ENCODE results near the gene SMTNL1. TPM values are rescaled to one million over a fixed set of nuclear protein-coding genes. Genes with fewer than 3 reads are reported as not detected.

Gene SMTNL1
- total and polyA plus RNA-seq, 7 experiments from 2014 or later: 0.28 to 0.44 TPM; not detected in 5

GRCh38 chr11:57493507-57494503 is 43.6 kb upstream of the SMTNL1 start:
- Mint-ChIP-seq H3K27ac (peak overlapping the region in 1 of 9 donors; percentile 5), H3K9me3 (no peaks in the 10 kb centered on the region), H3K27me3 (peaks cover 0 to 3% (median 0%) of the 10 kb centered on the region in 5 donors), H3K4me1 (peaks cover 0 to 11% (median 0%) of the 10 kb centered on the region in 7 donors), H3K36me3 (peaks cover 0 to 30% (median 18%) of the 10 kb centered on the region in 5 donors), H3K4me3 (no peak overlapping the region)
- Histone ChIP-seq H3K27ac (ENCODE audit: low read depth, low read length) (no peak overlapping the region), H3K36me3 (ENCODE audit: control insufficient read depth in 2 of 3, insufficient read depth in 3 of 3, low read length in 3 of 3) (peaks cover 0 to 17% (median 0%) of the 10 kb centered on the region in 3 experiments), H3K9me3 (ENCODE audit: control insufficient read depth in 2 of 3, low read length in 3 of 3) (no peaks in the 10 kb centered on the region), H3K27me3 (ENCODE audit: control insufficient read depth in 2 of 2, insufficient read depth in 2 of 2, low read length in 2 of 2) (no peaks in the 10 kb centered on the region), H3K4me3 (ENCODE audit: low read length) (no peak overlapping the region), H3K4me1 (ENCODE audit: control insufficient read depth in 2 of 2, insufficient read depth in 2 of 2, low read length in 2 of 2) (peaks cover 0 to 3% of the 10 kb centered on the region in 2 donors)
- ATAC-seq: peak; percentile 89
- intact Hi-C loops (cut with micrococcal nuclease): loop anchor here (1.0 to 10.0 kb wide), 8 partner anchors 20 to 1031 kb away; partner anchors contain the start of gene UBE2L6 (in 1 of the 2)
- peak; percentile 51 to 77 (median 67) for DNase-seq
- CTCF ChIA-PET: interaction anchor here (0.5 to 14.7 kb wide), 31 partner anchors 8 to 1664 kb away, joined by 3 to 286 read pairs (median 5); partner anchors contain the start of genes RTN4RL2, SLC43A1, TIMM10 and UBE2L6
- POLR2A ChIA-PET: interaction anchor here (0.5 to 1.5 kb wide), 11 partner anchors 10 to 157 kb away, joined by 3 to 11 read pairs (median 5); partner anchors contain the start of genes SLC43A1 and TIMM10

GRCh38 chr11:57496109-57496820 is 41.1 kb upstream of the SMTNL1 start:
- Mint-ChIP-seq H3K4me3 (no peak overlapping the region), H3K9me3 (no peaks in the 10 kb centered on the region), H3K4me1 (peaks cover 0 to 17% (median 6%) of the 10 kb centered on the region in 7 donors), H3K36me3 (peaks cover 0 to 18% (median 7%) of the 10 kb centered on the region in 5 donors), H3K27me3 (no peaks in the 10 kb centered on the region), H3K27ac (no peak overlapping the region)
- DNase-seq (no peak), ATAC-seq (no peak)
- Histone ChIP-seq H3K4me3 (ENCODE audit: low read length) (no peak overlapping the region), H3K36me3 (ENCODE audit: control insufficient read depth in 2 of 3, insufficient read depth in 3 of 3, low read length in 3 of 3) (peaks cover 0 to 20% (median 0%) of the 10 kb centered on the region in 3 experiments), H3K9me3 (ENCODE audit: control insufficient read depth in 2 of 3, low read length in 3 of 3) (no peaks in the 10 kb centered on the region), H3K4me1 (ENCODE audit: control insufficient read depth in 2 of 2, insufficient read depth in 2 of 2, low read length in 2 of 2) (peaks cover 0 to 3% of the 10 kb centered on the region in 2 donors), H3K27me3 (ENCODE audit: control insufficient read depth in 2 of 2, insufficient read depth in 2 of 2, low read length in 2 of 2) (no peaks in the 10 kb centered on the region), H3K27ac (ENCODE audit: low read depth, low read length) (no peak overlapping the region)
- CTCF ChIA-PET: interaction anchor here (1.5 to 14.7 kb wide), 2 partner anchors 24 to 31 kb away, joined by 3 to 286 read pairs; partner anchors contain the start of gene TIMM10
- POLR2A ChIA-PET: no interaction called here
- intact Hi-C loops (cut with micrococcal nuclease): loop anchor here (10.0 kb wide), 2 partner anchors 299 to 1029 kb away; no protein-coding TSS in a partner anchor

GRCh38 chr11:57497303-57498247 is 39.8 kb upstream of the SMTNL1 start:
- Histone ChIP-seq H3K36me3 (ENCODE audit: control insufficient read depth in 2 of 3, insufficient read depth in 3 of 3, low read length in 3 of 3) (peaks cover 0 to 20% (median 0%) of the 10 kb centered on the region in 3 experiments), H3K27ac (ENCODE audit: low read depth, low read length) (no peak overlapping the region), H3K4me1 (ENCODE audit: control insufficient read depth in 2 of 2, insufficient read depth in 2 of 2, low read length in 2 of 2) (peaks cover 0 to 3% of the 10 kb centered on the region in 2 donors), H3K4me3 (ENCODE audit: low read length) (no peak overlapping the region), H3K9me3 (ENCODE audit: control insufficient read depth in 2 of 3, low read length in 3 of 3) (no peaks in the 10 kb centered on the region), H3K27me3 (ENCODE audit: control insufficient read depth in 2 of 2, insufficient read depth in 2 of 2, low read length in 2 of 2) (no peaks in the 10 kb centered on the region)
- no peak for DNase-seq
- POLR2A ChIA-PET: no interaction called here
- Mint-ChIP-seq H3K27me3 (no peaks in the 10 kb centered on the region), H3K9me3 (no peaks in the 10 kb centered on the region), H3K4me1 (peaks cover 0 to 17% (median 6%) of the 10 kb centered on the region in 7 donors), H3K36me3 (peaks cover 0 to 22% (median 7%) of the 10 kb centered on the region in 5 donors), H3K4me3 (no peak overlapping the region), H3K27ac (peak overlapping the region in 1 of 9 donors; percentile 49)
- intact Hi-C loops (cut with micrococcal nuclease): loop anchor here (10.0 kb wide), 2 partner anchors 297 to 1027 kb away; no protein-coding TSS in a partner anchor
- no peak for ATAC-seq
- CTCF ChIA-PET: interaction anchor here (0.8 to 14.7 kb wide), 3 partner anchors 23 to 74 kb away, joined by 3 to 286 read pairs (median 5); partner anchors contain the start of gene TIMM10

- Mint-ChIP-seq H3K4me1 (peaks cover 0 to 11% (median 6%) of the 10 kb centered on the region in 7 donors), H3K36me3 (peaks cover 0 to 22% (median 7%) of the 10 kb centered on the region in 5 donors), H3K27me3 (no peaks in the 10 kb centered on the region), H3K27ac (no peak overlapping the region), H3K4me3 (no peak overlapping the region), H3K9me3 (no peaks in the 10 kb centered on the region)
- no peak for ATAC-seq
- H3K4me3 ChIP-seq (ENCODE audit: low read length): no peak overlapping the region
- no peak overlapping the region for H3K27ac ChIP-seq (ENCODE audit: low read depth, low read length)
- intact Hi-C loops (cut with micrococcal nuclease): loop anchor here (10.0 kb wide), 2 partner anchors 296 to 1026 kb away; no protein-coding TSS in a partner anchor
- H3K36me3 ChIP-seq (ENCODE audit: control insufficient read depth in 2 of 3, insufficient read depth in 3 of 3, low read length in 3 of 3): peaks cover 0 to 20% (median 0%) of the 10 kb centered on the region in 3 experiments
- no peak for DNase-seq
- ChIA-PET CTCF (interaction anchor here (14.7 kb wide), 1 partner anchor 29 kb away, joined by 286 read pairs; the partner anchor contains the start of gene TIMM10), POLR2A (no interaction called here)
- H3K4me1 ChIP-seq (ENCODE audit: control insufficient read depth in 2 of 2, insufficient read depth in 2 of 2, low read length in 2 of 2): peaks cover 0 to 3% of the 10 kb centered on the region in 2 donors
- no peaks in the 10 kb centered on the region for H3K9me3 ChIP-seq (ENCODE audit: control insufficient read depth in 2 of 3, low read length in 3 of 3)
- H3K27me3 ChIP-seq (ENCODE audit: control insufficient read depth in 2 of 2, insufficient read depth in 2 of 2, low read length in 2 of 2): no peaks in the 10 kb centered on the region
Measured at GRCh38 chr11:57498540-57498939, 38.9 kb upstream of the SMTNL1 start.

GRCh38 chr11:57499413-57499982 is 37.9 kb upstream of the SMTNL1 start:
- Histone ChIP-seq H3K27me3 (ENCODE audit: control insufficient read depth in 2 of 2, insufficient read depth in 2 of 2, low read length in 2 of 2) (no peaks in the 10 kb centered on the region), H3K4me3 (ENCODE audit: low read length) (no peak overlapping the region), H3K27ac (ENCODE audit: low read depth, low read length) (no peak overlapping the region), H3K36me3 (ENCODE audit: control insufficient read depth in 2 of 3, insufficient read depth in 3 of 3, low read length in 3 of 3) (peaks cover 0 to 20% (median 0%) of the 10 kb centered on the region in 3 experiments), H3K9me3 (ENCODE audit: control insufficient read depth in 2 of 3, low read length in 3 of 3) (no peaks in the 10 kb centered on the region), H3K4me1 (ENCODE audit: control insufficient read depth in 2 of 2, insufficient read depth in 2 of 2, low read length in 2 of 2) (no peaks in the 10 kb centered on the region)
- ATAC-seq (peak; percentile 93), DNase-seq (peak in 2 of 9 donors; percentile 26 to 62)
- H3K36me3 Mint-ChIP-seq: peaks cover 0 to 24% (median 7%) of the 10 kb centered on the region in 5 donors
- ChIA-PET POLR2A (no interaction called here), CTCF (interaction anchor here (14.7 kb wide), 1 partner anchor 28 kb away, joined by 286 read pairs; the partner anchor contains the start of gene TIMM10)
- no peak overlapping the region for H3K27ac Mint-ChIP-seq
- intact Hi-C loops (cut with micrococcal nuclease): loop anchor here (10.0 kb wide), 2 partner anchors 295 to 1025 kb away; no protein-coding TSS in a partner anchor
- H3K4me1 Mint-ChIP-seq: peaks cover 0 to 7% (median 6%) of the 10 kb centered on the region in 7 donors
- peak overlapping the region in 4 of 10 donors; percentile 1 to 57 (median 25) for H3K4me3 Mint-ChIP-seq
- H3K9me3 Mint-ChIP-seq: no peaks in the 10 kb centered on the region
- no peaks in the 10 kb centered on the region for H3K27me3 Mint-ChIP-seq
